ENCODE measurements around the gene TTF1. TPM values are rescaled to one million over a fixed set of nuclear protein-coding genes. Genes with fewer than 3 reads are reported as not detected.

The TTF1 gene
- total RNA-seq, 1 experiment from 2014 or later: 26.9 TPM

DNA sequence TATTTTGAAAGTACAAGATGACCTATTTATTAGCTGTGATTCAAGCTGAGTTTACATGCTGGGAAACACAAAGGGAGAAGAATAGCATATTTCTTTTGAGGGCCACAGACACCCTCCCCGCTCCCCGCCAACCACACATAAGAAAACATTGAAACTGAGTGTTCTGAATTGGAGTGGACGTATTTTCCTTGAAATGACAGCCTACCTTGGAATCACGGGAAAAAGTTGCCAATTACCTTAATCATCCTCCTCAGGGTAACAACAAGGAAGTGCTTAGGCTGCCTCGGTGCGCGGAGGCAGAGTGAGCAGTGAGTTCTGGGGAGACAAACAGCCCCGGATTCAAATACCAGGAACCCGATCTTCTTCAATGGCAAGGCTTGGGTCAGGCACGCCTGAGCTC is 34.8 kb upstream of the TTF1 start:
- H3K79me2 ChIP-seq (ENCODE audit: insufficient read depth, low read length): no peaks in the 10 kb centered on the region
- no peak overlapping the region for H3T11ph ChIP-seq (ENCODE audit: low read length)
- TF ChIP-seq, protein P1, sequence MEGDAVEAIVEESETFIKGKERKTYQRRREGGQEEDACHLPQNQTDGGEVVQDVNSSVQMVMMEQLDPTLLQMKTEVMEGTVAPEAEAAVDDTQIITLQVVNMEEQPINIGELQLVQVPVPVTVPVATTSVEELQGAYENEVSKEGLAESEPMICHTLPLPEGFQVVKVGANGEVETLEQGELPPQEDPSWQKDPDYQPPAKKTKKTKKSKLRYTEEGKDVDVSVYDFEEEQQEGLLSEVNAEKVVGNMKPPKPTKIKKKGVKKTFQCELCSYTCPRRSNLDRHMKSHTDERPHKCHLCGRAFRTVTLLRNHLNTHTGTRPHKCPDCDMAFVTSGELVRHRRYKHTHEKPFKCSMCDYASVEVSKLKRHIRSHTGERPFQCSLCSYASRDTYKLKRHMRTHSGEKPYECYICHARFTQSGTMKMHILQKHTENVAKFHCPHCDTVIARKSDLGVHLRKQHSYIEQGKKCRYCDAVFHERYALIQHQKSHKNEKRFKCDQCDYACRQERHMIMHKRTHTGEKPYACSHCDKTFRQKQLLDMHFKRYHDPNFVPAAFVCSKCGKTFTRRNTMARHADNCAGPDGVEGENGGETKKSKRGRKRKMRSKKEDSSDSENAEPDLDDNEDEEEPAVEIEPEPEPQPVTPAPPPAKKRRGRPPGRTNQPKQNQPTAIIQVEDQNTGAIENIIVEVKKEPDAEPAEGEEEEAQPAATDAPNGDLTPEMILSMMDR (conservative IDR thresholded peaks at IDR 0.05): no peak
- no peak overlapping the region for H4K8ac ChIP-seq (replicated peaks; ENCODE audit: insufficient read length, low read depth, low read length)
- H3K18ac ChIP-seq (ENCODE audit: insufficient read length, low read depth, low read length): no peak overlapping the region
- H3K23ac ChIP-seq (ENCODE audit: insufficient read length, low read depth, low read length): no peak overlapping the region
- H3K4ac ChIP-seq (ENCODE audit: low read depth, low read length): no peak overlapping the region
- no CpG with 5 or more reads among the region's 10 CpGs for WGBS (ENCODE audit: extremely low coverage, insufficient read length, low lambda C conversion rate)
- no peaks in the 10 kb centered on the region; a peak in 1 of 7 replicates for H3K36me3 Mint-ChIP-seq (ENCODE audit: insufficient read depth in 1 of 3, low read depth in 3 of 3)
- no peak overlapping the region for H3K14ac ChIP-seq (ENCODE audit: insufficient read depth, low read length)
- H3K27ac Mint-ChIP-seq: peak overlapping the region in 1 of 3 experiments; percentile 23; a peak in 2 of 7 replicates
- H3K9ac ChIP-seq (ENCODE audit: extremely low read depth, insufficient read length, low read length): no peak overlapping the region
- no peaks in the 10 kb centered on the region for H3K9me3 ChIP-seq (ENCODE audit: control insufficient read depth, low read depth, low read length)
- no peak for DNase-seq
- H3K4me2 ChIP-seq (ENCODE audit: insufficient read depth, insufficient read length, low read length): no peak overlapping the region
- no peak overlapping the region for H3K4me3 Mint-ChIP-seq
- H3K56ac ChIP-seq (ENCODE audit: insufficient read length, low read depth, low read length): no peak overlapping the region
- H3K4me1 Mint-ChIP-seq: peaks cover 16 to 21% of the 10 kb centered on the region in 2 experiments
- no peak overlapping the region for H2BK15ac ChIP-seq (ENCODE audit: low read depth, low read length)
- H3K79me1 ChIP-seq (ENCODE audit: insufficient read depth, low read depth, low read length, poor library complexity, severe bottlenecking): no peaks in the 10 kb centered on the region
- no peak overlapping the region for H3K27ac ChIP-seq (ENCODE audit: insufficient read length, low read depth, low read length)
- H3K9me3 Mint-ChIP-seq: 0 out of 5 replicates have a peak, but pooled peaks cover 0 to 3% of the 10 kb centered on the region in 2 experiments
- no peaks in the 10 kb centered on the region for H3K27me3 ChIP-seq (ENCODE audit: insufficient read depth, low read length)
- H4K5ac ChIP-seq (ENCODE audit: insufficient read length, low read depth, low read length): no peak overlapping the region
- H2BK12ac ChIP-seq (ENCODE audit: insufficient read length, low read depth, low read length): no peak overlapping the region
- H3K27me3 Mint-ChIP-seq (ENCODE audit: low read depth): no peaks in the 10 kb centered on the region; the same call in 1 of the 2 replicates
- H4K91ac ChIP-seq (ENCODE audit: insufficient read length, low read depth, low read length): no peak overlapping the region
- H2BK120ac ChIP-seq (ENCODE audit: low read depth, low read length, poor library complexity, severe bottlenecking): no peak overlapping the region
- no peaks in the 10 kb centered on the region for H4K20me1 ChIP-seq (ENCODE audit: control insufficient read depth, insufficient read depth, insufficient read length)
- H2BK5ac ChIP-seq (ENCODE audit: insufficient read length, low read length): no peak overlapping the region
- no peaks in the 10 kb centered on the region for H3K23me2 ChIP-seq (ENCODE audit: insufficient read length, low read depth, low read length, poor library complexity, severe bottlenecking)
- no peaks in the 10 kb centered on the region; the same call in 1 of the 2 replicates for H3K4me1 ChIP-seq (ENCODE audit: insufficient read depth, low read length)
- H2AFZ ChIP-seq (ENCODE audit: low read length): no peak overlapping the region
- no peak overlapping the region for H2AK5ac ChIP-seq (ENCODE audit: insufficient read length, low read length)
- no peak overlapping the region for H2BK20ac ChIP-seq (ENCODE audit: low read depth, low read length, poor library complexity, severe bottlenecking)
